Stimulated activated CD8-positive, alpha-beta memory T cell treated with anti-CD3 and anti-CD28 coated beads, Interleukin-4, amount 100 ng/mL, for 1 hour (primary cell): ENCODE measurements around the gene CNOT3.
"Not testable (repeated sequence)": the region's sequence is repeated elsewhere in the genome, so short reads cannot be mapped to it uniquely, and the experiment has no call there.

Source experiments
- DNase-seq, 2 donors: peaks; one replicate each; pipeline ENCODE4 v3.0.0-alpha.2; 2020; ENCODE audit warnings: low read depth in 2 of 2, low spot score in 1 of 2

The CNOT3 gene

GRCh38 chr19:54190503-54191010 is 53.0 kb downstream of the CNOT3 start:
- peak; percentile 99 to 100 for DNase-seq

DNA sequence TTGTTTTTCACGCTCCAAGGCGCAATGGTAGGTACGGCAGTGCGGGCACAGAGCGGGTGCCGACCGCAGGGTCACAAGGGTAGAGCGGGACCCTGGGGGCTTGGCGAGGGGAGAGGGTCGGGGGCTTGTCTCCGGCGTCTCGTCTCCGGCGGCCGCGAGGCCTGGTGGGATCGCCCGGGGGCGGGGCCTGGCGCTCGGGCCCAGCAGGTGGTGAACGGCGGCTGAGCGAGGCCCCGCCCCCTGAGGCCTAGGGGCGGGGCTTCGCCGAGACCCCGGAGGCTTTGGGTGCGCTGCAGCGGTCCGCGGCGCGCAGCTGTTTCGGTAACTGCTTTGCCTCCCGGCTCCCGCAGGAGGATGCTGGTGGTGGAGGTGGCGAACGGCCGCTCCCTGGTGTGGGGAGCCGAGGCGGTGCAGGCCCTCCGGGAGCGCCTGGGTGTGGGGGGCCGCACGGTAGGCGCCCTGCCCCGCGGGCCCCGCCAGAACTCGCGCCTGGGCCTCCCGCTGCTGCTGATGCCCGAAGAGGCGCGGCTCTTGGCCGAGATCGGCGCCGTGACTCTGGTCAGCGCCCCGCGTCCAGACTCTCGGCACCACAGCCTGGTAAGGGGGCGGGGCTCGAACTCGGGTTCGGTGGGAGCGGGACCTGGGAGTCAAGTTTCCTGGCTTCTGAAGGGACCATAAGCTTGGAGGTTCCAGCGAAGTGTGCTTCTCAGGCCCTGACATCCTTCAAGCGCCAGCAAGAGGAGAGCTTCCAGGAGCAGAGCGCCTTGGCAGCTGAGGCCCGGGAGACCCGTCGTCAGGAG is 53.6 kb downstream of the CNOT3 start, which contains the start of gene TSEN34:
Gene TSEN34, plus strand, starts transcription at position 298 of the 800 bp plus-strand sequence. Its CDS starts 57 bp downstream, at position 355.
- DNase-seq = peak in 1 of 2 donors; percentile 75

DNA sequence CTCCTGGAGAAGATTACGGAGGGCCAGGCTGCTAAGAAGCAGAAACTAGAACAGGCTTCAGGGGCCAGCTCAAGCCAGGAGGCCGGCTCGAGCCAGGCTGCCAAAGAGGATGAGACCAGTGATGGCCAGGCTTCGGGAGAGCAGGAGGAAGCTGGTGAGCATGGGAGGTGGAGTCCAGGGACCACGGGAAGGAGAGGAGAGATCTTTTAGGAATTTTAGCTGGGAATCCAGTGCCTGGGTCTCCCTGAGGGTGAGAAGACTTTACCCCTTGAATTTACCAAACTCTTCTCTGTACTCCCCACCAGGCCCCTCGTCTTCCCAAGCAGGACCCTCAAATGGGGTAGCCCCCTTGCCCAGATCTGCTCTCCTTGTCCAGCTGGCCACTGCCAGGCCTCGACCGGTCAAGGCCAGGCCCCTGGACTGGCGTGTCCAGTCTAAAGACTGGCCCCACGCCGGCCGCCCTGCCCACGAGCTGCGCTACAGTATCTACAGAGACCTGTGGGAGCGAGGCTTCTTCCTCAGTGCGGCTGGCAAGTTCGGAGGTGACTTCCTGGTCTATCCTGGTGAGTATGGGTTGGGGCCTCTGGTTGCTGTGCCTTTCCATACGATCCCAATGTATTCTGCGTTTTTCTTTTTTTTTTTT is 54.4 kb downstream of the CNOT3 start:
- DNase-seq = no peak

DNA sequence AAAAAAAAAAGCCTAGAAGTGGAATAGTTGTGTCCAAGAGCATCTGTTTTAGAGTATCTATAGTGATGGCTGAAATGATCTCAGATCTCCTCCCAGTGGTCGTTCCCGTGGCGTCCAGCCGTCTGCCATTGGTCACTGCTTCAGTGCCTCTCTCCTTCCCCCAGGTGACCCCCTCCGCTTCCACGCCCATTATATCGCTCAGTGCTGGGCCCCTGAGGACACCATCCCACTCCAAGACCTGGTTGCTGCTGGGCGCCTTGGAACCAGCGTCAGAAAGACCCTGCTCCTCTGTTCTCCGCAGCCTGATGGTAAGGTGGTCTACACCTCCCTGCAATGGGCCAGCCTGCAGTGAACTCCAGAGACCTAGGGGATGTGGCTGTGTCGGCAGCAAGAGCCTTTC is 55.4 kb downstream of the CNOT3 start:
- no peak for DNase-seq

DNA sequence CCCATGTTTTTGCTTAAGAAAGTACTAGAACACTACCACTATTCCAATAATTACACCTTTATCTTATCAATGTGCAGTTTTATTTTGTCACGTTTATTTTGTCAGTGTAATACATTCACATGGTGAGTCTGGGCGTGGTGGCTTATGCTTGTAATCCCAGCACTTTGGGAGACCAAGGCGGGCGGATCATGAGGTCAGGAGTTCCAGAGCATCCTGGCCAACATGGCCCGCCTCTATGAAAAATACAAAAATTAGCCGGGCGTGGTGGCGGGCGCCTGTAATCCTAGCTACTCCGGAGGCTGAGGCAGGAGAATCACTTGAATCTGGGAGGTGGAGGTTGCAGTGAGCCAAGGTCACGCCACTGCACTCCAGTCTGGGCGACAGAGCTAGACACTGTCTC is 56.9 kb downstream of the CNOT3 start:
- not testable (repeated sequence) for DNase-seq

- no peak for DNase-seq
Observed at GRCh38 chr19:54196536-54196935, 59.0 kb downstream of the CNOT3 start.

GRCh38 chr19:54197121-54197520 is 59.6 kb downstream of the CNOT3 start:
- DNase-seq = no peak

DNA sequence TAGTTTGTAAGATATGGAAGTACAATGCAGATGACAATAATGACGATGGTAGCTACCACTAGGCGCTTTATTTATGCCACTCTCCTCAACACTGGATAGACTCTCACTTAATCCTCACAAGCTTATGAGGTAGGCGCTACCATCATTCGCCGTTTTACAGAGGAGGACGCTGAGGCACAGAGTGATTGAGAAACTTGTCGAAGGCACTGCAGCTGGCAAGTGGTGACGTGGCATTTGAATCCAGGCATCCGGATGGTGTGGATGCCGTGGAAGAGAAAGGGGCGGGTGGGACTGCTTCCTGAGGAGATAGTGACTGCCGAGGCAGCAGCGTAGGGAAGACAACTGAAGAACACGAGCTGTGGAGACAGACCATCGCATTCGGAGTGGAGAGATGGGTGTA is 61.8 kb downstream of the CNOT3 start:
- DNase-seq = no peak

- no peak for DNase-seq
Observed at GRCh38 chr19:54201172-54201701, 63.7 kb downstream of the CNOT3 start.

DNA sequence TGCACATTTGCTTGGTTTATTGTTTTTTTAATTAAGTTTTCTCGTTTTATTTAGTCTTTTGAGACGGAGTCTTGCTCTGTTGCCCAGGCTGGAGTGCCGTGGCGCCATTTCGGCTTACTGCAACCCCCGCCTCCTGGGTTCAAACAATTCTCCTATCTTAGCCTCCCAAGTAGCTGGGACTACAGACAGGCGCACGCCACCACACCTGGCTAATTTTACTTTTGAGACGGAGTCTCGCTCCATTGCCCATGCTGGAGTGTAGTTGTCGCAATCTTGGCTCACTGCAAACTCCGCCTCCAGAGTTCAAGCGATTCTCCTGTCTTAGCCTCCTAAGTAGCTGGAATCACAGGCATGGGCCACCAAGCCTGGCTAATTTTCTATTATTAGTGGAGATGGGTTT is 64.4 kb downstream of the CNOT3 start:
- no peak for DNase-seq

DNA sequence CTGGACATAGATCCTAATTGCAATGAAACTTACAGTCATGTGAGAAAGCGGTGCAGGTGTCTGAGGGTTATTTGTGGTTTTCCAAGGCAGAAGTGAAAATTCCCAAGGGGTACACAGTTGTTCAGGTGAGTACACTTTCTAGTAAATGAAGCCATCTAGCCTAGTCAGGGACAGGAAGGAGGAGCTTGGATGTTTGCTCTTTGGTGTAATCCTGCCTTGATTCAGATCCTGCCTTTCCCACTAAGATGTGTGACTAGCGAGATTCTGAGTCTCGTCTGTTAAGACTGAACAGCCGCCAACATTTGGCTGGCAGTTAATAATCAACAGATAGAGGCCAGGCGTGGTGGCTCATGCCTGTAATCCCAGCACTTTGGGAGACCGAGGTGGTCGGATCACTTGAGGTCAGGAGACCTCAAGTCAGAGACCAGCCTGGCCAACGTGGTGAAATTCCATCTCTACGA is 65.6 kb downstream of the CNOT3 start:
- DNase-seq = no peak

GRCh38 chr19:54204767-54205468 is 67.4 kb downstream of the CNOT3 start:
- no peak for DNase-seq
